ENCODE measurements around the gene PLCB3.
A peak's percentile ranks its signal among the peaks of the same experiment; 100 is the strongest.

DNA sequence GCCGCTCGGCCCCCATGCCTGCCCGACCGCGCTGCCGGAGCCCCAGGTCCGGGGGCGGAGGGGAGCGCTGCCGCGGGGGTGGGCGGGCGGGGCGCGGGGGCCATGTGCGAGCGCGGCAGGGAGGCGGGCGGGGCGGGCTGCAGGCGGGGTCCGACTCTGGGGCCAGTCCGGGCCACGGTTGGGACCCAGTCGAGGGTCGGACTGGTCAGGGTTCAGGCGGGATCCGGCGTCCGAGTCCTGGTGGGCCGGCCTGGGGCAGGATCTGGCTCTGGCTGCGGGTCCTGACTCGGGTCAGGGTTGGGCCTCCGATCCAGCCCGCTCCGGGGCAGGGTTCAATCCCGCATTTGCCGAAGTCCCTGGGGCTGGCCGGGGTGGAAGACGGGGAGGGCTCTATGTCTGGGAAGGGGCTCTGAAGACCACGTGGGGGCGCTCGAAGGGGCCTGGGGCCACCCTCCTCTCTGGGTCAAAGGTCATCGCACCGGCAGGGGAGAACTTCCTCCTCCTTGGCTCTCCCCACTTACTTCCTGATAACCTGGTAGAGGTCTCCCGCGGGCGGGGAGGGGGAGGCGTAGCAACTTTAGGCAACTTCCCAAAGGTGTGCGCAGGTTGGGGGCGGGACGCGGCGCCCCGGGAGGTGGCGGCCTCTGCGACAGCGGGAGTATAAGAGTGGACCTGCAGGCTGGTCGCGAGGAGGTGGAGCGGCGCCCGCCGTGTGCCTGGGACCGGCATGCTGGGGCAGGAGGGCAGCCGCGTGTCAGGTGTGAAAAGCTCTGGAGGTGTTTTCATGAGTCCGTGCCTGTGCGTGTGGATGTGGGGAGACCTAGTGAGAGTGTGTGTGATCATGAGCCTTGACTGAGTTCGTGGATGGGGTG is 54.6 kb downstream of the PLCB3 start:
- TF ChIP-seq POLR2A (IDR thresholded peaks at IDR 0.05) (no peak), POLR2AphosphoS5 (IDR thresholded peaks at IDR 0.05) (no peak), EP300 (IDR thresholded peaks at IDR 0.05) (no peak)
- TF ChIP-seq, protein P1, sequence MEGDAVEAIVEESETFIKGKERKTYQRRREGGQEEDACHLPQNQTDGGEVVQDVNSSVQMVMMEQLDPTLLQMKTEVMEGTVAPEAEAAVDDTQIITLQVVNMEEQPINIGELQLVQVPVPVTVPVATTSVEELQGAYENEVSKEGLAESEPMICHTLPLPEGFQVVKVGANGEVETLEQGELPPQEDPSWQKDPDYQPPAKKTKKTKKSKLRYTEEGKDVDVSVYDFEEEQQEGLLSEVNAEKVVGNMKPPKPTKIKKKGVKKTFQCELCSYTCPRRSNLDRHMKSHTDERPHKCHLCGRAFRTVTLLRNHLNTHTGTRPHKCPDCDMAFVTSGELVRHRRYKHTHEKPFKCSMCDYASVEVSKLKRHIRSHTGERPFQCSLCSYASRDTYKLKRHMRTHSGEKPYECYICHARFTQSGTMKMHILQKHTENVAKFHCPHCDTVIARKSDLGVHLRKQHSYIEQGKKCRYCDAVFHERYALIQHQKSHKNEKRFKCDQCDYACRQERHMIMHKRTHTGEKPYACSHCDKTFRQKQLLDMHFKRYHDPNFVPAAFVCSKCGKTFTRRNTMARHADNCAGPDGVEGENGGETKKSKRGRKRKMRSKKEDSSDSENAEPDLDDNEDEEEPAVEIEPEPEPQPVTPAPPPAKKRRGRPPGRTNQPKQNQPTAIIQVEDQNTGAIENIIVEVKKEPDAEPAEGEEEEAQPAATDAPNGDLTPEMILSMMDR (IDR thresholded peaks at IDR 0.05): peak in 2 of 4 experiments; percentile 14 to 50
